Neutrophil (primary cell): ENCODE measurements around the gene SLC6A2.

Experiments used
- H3K27ac ChIP-seq: fragments of 200-600 bp; sonication (generic); 2 replicates; pipeline ENCODE4 v1.5.1; 2016; ENCODE audit warnings: mild to moderate bottlenecking, moderate library complexity
- H3K27me3 ChIP-seq: fragments of 200-600 bp; sonication (generic); 2 replicates; pipeline ENCODE4 v1.6.0; 2016; ENCODE audit warnings: mild to moderate bottlenecking
- H3K36me3 ChIP-seq: fragments of 200-600 bp; sonication (generic); 2 replicates; pipeline ENCODE4 v1.5.1; 2017
- H3K4me1 ChIP-seq, 2 experiments: fragments of 200-600 bp in 1 of 2; sonication (generic) in 1 of 2; 1 replicate in 1 of 2; 2 replicates in 1 of 2; pipeline versions ENCODE4 v1.5.1 to v1.6.1; 2013 to 2016; ENCODE audit warnings: low read depth in 1 of 2, low read length in 1 of 2, mild to moderate bottlenecking in 1 of 2, moderate library complexity in 1 of 2; ENCODE audit not compliant: control insufficient read depth in 1 of 2, insufficient read depth in 1 of 2
- H3K4me3 ChIP-seq, 2 experiments: fragments of 200-600 bp in 1 of 2; sonication (generic) in 1 of 2; 1 replicate in 1 of 2; 2 replicates in 1 of 2; pipeline ENCODE4 v1.5.1; 2013 to 2016; ENCODE audit warnings: low read depth in 1 of 2, low read length in 1 of 2, mild to moderate bottlenecking in 1 of 2, moderate library complexity in 1 of 2
- H3K9me3 ChIP-seq: fragments of 200-600 bp; sonication (generic); 2 replicates; pipeline ENCODE4 v1.5.1; 2016
- TF ChIP-seq, protein P1 (sequence below): fragments of 200-600 bp; sonication (generic); IDR thresholded peaks from 2 replicates; pipeline ENCODE4 v1.5.1; 2016; ENCODE audit warnings: antibody characterized with exemption

Gene SLC6A2

DNA sequence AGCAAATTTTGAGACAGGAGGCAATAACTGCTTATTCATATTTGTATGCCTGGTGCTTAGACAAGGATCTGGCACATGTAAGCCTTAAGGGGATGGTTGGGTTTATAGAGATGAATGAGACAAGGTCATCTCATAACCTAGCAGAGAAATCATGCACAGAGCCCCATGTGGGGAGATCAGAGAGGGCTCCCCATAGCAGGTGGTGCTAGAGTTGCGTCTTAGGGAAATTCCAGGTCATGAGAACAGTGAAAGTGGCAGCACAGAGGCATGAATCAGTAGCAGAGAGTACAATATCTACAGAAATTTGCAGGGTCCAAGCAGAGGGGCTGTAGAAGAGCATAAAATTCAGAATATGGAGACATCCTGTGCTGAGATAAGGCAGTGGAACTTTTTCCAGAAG is 57.3 kb downstream of the SLC6A2 start:
- H3K27me3 ChIP-seq: peaks cover 39% of the 10 kb centered on the region
- H3K27ac ChIP-seq: no peak overlapping the region
- H3K36me3 ChIP-seq: no peaks in the 10 kb centered on the region
- no peak overlapping the region for H3K4me3 ChIP-seq
- TF ChIP-seq, protein P1, sequence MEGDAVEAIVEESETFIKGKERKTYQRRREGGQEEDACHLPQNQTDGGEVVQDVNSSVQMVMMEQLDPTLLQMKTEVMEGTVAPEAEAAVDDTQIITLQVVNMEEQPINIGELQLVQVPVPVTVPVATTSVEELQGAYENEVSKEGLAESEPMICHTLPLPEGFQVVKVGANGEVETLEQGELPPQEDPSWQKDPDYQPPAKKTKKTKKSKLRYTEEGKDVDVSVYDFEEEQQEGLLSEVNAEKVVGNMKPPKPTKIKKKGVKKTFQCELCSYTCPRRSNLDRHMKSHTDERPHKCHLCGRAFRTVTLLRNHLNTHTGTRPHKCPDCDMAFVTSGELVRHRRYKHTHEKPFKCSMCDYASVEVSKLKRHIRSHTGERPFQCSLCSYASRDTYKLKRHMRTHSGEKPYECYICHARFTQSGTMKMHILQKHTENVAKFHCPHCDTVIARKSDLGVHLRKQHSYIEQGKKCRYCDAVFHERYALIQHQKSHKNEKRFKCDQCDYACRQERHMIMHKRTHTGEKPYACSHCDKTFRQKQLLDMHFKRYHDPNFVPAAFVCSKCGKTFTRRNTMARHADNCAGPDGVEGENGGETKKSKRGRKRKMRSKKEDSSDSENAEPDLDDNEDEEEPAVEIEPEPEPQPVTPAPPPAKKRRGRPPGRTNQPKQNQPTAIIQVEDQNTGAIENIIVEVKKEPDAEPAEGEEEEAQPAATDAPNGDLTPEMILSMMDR: no peak
- no peaks in the 10 kb centered on the region for H3K9me3 ChIP-seq
- H3K4me1 ChIP-seq: no peaks in the 10 kb centered on the region

DNA sequence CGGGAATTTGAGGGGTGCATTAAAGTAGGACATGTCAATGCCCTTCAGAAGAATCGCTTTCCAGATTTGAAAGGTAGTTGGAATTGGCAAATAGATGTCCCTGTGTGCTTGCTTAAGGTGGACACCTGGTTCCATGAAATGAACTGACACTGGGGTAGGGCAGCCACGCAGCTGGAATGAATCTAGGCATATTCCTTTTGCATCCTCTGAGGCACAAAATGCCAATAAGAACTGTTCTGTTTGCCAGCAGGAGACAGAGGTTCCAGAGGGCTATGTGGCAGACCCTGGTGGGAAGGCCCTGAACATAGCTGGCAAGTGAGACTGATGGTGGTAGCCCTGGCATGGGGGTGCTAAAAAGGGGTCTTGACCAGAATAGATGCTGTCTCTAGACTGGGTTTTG is 61.5 kb downstream of the SLC6A2 start:
- no peaks in the 10 kb centered on the region for H3K36me3 ChIP-seq

DNA sequence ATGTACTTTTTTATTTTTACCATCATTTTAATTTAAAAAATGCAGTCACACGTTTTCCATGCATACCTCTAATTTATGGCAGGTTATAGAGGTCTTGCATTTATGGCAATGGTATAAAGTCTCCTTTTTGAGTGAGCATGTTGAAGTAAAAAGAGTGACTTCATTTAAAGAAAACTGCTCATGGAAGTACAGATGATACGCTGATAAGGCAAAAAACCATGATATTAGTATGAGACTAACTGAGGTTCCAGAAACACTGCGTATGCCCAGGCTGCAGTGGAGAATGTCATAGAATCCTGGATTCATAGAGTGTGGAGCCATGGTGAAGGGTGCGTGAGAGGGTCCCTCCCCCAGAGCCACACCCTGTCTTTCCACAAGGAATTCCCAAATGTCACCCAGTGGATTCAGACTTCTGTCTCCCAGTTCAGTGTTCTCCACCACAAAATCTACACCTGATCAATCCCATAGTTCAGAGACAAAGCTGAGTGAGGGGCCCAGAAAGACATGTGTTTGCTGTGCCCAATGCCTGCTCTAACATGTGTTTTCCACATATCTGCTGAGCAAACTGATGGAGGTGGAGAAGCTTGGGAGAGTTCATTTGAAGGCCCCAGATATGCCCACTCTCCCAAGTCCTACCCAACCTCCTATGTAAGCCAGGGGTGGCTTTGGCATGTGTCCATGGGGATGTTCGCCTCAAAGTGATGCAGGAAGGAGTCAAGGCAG is 69.4 kb downstream of the SLC6A2 start:
- TF ChIP-seq, protein P1: no peak

More for the DNA sequence above, 61.5 kb downstream of the SLC6A2 start:
- TF ChIP-seq, protein P1: no peak
- Histone ChIP-seq H3K4me3 (no peak overlapping the region), H3K27me3 (peaks cover 74% of the 10 kb centered on the region), H3K27ac (no peak overlapping the region), H3K4me1 (no peaks in the 10 kb centered on the region), H3K9me3 (no peaks in the 10 kb centered on the region)

DNA sequence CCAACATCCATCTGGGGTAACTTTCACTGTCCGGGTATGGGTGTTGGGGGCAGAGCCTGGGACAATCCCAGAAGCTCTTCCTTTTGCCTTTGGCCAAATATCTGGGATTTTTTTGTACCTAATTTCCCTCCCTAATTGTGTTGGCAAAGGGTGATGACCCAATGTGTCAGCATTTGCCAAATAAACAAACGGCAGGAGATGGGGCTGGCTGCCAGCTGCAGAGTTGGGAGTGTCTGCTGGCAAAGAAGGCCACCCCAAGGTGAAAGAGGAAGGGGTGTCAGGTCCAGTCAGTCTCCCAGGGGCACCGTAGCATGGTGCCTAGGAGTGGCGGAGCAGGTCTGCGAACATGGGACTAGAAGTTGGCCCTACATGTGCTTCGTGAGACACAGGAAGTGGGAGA is 73.0 kb downstream of the SLC6A2 start:
- Histone ChIP-seq H3K27ac (no peak overlapping the region), H3K4me3 (no peak overlapping the region), H3K9me3 (no peaks in the 10 kb centered on the region), H3K4me1 (no peaks in the 10 kb centered on the region), H3K27me3 (peaks cover 27% of the 10 kb centered on the region), H3K36me3 (no peaks in the 10 kb centered on the region)
- TF ChIP-seq, protein P1: no peak

More for the DNA sequence above, 69.4 kb downstream of the SLC6A2 start:
- H3K4me1 ChIP-seq: no peaks in the 10 kb centered on the region
- H3K27ac ChIP-seq: no peak overlapping the region
- H3K9me3 ChIP-seq: no peaks in the 10 kb centered on the region
- peaks cover 41% of the 10 kb centered on the region for H3K27me3 ChIP-seq
- no peak overlapping the region for H3K4me3 ChIP-seq
- H3K36me3 ChIP-seq: no peaks in the 10 kb centered on the region

DNA sequence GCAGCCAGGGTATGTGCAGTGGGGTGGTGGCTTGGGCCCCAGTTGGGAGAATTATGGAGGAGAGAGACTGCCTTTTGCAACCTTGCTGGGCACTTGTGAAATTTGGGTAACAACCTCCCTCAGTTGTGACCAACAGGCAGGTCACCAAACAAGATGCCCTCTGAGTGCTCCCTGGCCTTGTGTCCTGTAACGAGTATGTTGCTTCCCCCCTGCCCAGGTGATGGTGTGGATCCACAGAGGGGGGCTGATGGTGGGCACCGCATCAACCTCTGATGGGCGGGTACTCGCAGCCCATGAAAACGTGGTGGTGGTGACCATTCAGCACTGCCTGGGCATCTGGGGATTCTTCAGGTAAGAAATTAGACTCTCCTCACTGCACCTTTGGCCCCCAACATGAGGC is 74.3 kb downstream of the SLC6A2 start:
- H3K36me3 ChIP-seq: no peaks in the 10 kb centered on the region
- no peaks in the 10 kb centered on the region for H3K9me3 ChIP-seq
- no peaks in the 10 kb centered on the region for H3K4me1 ChIP-seq
- H3K27ac ChIP-seq: no peak overlapping the region
- TF ChIP-seq, protein P1: no peak
- H3K27me3 ChIP-seq: peaks cover 35% of the 10 kb centered on the region
- no peak overlapping the region for H3K4me3 ChIP-seq
